Mammary epithelial cell (primary cell): ENCODE results near the gene PSPN.

Experiments
- EZH2 ChIP-seq: IDR thresholded peaks from 2 replicates; pipeline ENCODE4 v1.6.1; 2012; ENCODE audit warnings: low read length, inconsistent platforms, borderline replicate concordance
- TF ChIP-seq, protein P1 (sequence below), 2 donors: IDR thresholded peaks in 1 of 2; conservative IDR thresholded peaks in 1 of 2; 2 replicates each; pipeline ENCODE4 v1.5.1; 2011 to 2012; ENCODE audit warnings: inconsistent platforms in 2 of 2, low read length in 2 of 2, mild to moderate bottlenecking in 2 of 2, control low read depth in 1 of 2, low read depth in 1 of 2; ENCODE audit not compliant: insufficient read depth in 1 of 2; ENCODE audit errors: extremely low read depth in 1 of 2

DNA sequence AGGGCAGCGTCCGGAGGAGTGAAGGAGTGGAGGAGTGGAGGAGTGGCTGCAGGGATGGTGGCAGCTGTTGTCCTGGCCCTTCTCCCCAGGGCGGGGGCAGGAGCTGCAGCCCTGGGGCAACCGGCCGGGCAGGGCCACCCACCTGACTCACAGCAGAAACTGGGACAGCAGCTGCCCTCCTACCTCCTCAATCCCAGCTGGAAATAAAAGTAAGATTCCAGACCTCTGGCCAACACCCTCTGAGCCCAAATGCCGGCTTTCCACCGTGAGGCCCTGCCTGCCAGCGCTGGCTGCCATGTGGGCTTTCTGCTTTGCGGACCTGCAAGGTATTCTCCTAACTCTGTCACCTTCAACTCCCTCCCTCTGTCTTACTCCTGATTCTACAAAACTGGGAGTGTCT is 17.7 kb downstream of the PSPN start:
- TF ChIP-seq EZH2 = no peak
- TF ChIP-seq, protein P1, sequence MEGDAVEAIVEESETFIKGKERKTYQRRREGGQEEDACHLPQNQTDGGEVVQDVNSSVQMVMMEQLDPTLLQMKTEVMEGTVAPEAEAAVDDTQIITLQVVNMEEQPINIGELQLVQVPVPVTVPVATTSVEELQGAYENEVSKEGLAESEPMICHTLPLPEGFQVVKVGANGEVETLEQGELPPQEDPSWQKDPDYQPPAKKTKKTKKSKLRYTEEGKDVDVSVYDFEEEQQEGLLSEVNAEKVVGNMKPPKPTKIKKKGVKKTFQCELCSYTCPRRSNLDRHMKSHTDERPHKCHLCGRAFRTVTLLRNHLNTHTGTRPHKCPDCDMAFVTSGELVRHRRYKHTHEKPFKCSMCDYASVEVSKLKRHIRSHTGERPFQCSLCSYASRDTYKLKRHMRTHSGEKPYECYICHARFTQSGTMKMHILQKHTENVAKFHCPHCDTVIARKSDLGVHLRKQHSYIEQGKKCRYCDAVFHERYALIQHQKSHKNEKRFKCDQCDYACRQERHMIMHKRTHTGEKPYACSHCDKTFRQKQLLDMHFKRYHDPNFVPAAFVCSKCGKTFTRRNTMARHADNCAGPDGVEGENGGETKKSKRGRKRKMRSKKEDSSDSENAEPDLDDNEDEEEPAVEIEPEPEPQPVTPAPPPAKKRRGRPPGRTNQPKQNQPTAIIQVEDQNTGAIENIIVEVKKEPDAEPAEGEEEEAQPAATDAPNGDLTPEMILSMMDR (conservative IDR thresholded peaks at IDR 0.05 in 1 of 2, IDR thresholded peaks at IDR 0.05 in 1 of 2; ENCODE audit: extremely low read depth in 1 of 2, insufficient read depth in 1 of 2, low read depth in 1 of 2, low read length in 2 of 2) = no peak
